SHP77 (cell line): ENCODE measurements around the gene PLSCR2.
A peak's percentile ranks its signal among the peaks of the same experiment; 100 is the strongest.
"Not testable (repeated sequence)": the region's sequence is repeated elsewhere in the genome, so short reads cannot be mapped to it uniquely, and the experiment has no call there.

Source experiments
- DNase-seq, 2 experiments: peaks; one replicate each; lab custom pipeline; 2025; lab: John Stamatoyannopoulos, UW

Gene PLSCR2, protein sequence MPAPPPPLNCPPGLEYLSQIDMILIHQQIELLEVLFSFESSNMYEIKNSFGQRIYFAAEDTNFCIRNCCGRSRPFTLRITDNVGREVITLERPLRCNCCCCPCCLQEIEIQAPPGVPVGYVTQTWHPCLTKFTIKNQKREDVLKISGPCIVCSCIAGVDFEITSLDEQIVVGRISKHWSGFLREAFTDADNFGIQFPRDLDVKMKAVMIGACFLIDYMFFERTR

DNA sequence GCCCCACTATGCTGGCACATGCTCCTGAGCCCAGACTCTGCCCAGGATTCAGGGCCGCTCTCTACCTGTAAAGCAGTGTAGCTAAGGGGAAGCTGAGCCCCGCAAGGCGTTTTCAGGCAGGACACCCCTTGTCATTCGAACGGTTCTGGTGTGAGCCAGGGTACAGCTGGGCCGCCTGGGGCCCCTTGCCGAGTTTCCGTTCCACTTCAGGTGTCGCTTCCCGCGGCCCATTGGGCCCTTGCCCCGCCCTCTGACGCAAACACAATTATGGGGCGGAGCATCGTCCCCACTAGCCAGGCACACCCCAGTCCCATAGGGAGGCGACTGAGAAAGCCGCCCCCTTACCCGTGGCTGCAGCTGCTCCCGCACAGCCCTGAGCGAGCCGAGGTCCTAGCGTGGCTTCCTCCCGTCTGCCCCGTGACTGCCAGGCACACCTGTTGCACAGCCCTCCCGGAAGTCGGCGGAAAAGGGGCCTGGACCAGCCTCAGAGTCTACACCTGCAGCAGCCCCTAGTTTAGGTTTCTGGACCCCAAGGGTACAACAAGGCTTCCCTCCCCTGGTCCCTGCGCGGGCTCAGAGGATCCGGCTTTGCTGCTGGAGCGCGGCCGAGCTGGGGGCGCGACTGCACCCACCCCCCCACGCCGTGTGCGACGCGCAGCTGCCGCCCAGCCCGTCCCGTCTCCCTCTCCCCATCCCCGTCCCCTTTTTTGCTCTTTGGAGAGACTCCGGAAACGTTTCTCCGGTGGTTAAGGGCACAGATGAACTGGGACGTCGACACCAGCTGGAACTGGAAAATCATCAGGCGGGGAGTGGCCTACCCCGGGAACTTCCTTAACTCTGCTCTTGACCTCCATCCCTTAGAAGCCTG, at the start of gene PLSCR2:
Gene PLSCR2 (minus strand): TSS at position 412 of the 868 bp plus-strand sequence. CDS start 9,657 bp downstream, outside the sequence.
- DNase-seq, result peak; percentile 92 to 93

- peak; percentile 25 to 34 for DNase-seq
These were observed 48.5 kb upstream of the PLSCR2 start for GRCh38 chr3:146517684-146518435.

DNA sequence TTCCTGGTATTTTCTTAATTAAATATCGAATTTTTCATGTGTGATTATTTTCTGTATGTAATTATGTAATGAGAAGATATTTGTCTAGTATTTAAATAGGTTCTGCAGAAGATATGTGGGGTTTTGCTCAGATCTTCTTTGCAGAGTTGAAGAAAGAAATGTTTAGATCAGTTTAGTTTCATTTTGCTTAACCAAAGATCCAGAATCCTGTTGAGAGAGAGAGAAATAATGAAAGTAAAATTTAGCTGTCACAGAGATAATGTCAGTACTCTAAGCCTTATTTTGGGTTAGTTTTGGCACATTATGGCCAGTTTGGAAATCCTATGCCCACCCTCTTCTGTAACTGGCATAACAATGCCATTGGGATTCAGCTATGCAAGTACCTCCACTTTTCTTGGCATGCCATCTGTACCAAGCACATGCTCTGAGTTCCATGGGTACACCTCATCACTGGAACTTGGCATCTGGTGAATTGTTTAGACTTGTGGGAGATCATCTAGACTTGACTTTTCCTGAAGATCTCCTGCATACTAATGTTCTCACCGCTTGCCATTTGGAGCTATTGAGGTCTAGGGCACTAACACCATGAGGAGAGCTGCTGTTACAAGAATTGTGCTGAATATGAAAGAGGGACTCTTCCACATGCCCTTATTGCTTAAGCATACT, 44.2 kb upstream of the PLSCR2 start:
- DNase-seq, result no peak

- DNase-seq, result no peak
These were observed 42.2 kb upstream of the PLSCR2 start for GRCh38 chr3:146511402-146512134.

GRCh38 chr3:146507331-146508120, 38.2 kb upstream of the PLSCR2 start:
- DNase-seq, result no peak

- DNase-seq, result no peak
These were observed 36.2 kb upstream of the PLSCR2 start for GRCh38 chr3:146505516-146505915.

GRCh38 chr3:146504498-146505197, 35.3 kb upstream of the PLSCR2 start:
- no peak for DNase-seq

GRCh38 chr3:146503461-146504202, 34.3 kb upstream of the PLSCR2 start:
- DNase-seq, result peak; percentile 6 to 14

GRCh38 chr3:146502887-146503460, 33.6 kb upstream of the PLSCR2 start:
- DNase-seq, result no peak

DNA sequence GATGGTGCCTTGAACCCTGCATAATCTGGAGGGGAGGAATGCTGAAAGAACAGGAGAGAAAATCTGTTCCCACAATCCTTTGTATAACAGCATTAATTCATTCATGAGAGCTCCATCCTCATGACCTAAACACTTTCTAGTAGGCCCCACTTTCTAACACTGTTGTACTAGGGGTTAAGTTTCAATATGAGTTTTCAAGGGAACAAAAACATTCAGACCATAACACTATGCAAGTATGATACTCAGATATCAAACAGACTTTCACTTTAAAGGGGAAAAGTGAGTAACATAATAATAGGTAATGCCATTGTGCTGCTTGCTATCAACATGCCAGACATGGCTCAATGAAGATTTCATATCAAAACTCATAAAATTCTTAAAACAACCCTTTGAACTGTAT, 32.4 kb upstream of the PLSCR2 start:
- no peak for DNase-seq

DNA sequence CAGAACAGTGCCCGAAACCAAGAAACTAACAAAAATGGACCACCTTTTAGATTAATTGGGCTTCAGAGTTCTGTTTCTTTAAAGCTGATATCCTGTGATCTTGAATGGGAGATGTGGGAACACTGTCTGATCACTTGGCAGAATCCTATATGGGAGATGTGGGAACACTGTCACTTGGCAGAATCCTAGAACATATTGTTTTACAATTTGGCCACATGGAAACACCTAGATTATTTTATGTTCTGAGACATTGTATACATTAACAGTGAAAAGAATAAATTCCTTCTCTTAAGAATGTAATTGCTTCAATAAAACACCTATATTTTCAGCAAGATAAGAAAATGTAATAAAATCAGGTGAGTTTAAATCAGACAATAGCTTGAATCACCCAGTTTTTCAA, 30.3 kb upstream of the PLSCR2 start:
- DNase-seq, result no peak

- DNase-seq, result no peak
These were observed 28.8 kb upstream of the PLSCR2 start for GRCh38 chr3:146498002-146498736.

- DNase-seq, result not testable (repeated sequence)
These were observed 27.9 kb upstream of the PLSCR2 start for GRCh38 chr3:146497145-146497843.

DNA sequence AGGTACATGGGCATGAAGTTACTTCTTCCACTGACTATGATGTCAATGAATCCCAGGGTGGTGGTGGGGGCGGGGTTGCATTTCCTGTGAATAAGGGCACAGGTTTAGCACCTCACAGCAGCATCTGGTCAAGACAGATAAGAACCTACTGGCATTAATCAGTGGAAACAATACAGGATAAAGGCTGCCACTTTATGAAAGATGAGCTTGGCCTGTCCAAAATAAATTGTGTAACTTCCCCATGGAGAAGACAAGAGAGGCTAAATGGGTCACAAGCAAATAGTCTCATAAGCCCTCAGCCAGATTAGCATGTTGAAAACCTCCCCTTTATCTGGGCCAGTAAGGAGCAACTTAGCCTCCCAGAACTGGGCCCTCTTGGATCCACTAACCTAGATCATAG, 27.4 kb upstream of the PLSCR2 start:
- no peak for DNase-seq

GRCh38 chr3:146496251-146496650, 26.9 kb upstream of the PLSCR2 start:
- DNase-seq, result no peak

DNA sequence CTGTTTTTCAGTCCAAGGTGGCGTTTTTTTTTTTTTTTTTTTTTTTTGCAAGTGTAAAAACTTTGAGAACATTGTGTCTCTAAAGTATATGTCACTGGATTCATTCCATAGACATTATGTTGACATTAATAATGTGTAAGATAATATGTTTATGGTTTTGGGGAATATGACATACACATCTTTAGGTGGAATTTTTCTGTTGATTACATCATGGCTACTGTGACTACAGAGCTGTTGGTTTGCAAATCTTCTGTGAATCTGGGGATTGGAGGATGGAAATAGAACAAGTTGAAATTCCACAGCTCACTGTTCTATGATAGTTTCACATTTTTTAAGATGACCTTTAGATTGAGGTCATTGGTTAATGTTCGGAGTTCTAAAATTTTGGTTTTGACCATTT, 24.4 kb upstream of the PLSCR2 start:
- DNase-seq, result no peak

DNA sequence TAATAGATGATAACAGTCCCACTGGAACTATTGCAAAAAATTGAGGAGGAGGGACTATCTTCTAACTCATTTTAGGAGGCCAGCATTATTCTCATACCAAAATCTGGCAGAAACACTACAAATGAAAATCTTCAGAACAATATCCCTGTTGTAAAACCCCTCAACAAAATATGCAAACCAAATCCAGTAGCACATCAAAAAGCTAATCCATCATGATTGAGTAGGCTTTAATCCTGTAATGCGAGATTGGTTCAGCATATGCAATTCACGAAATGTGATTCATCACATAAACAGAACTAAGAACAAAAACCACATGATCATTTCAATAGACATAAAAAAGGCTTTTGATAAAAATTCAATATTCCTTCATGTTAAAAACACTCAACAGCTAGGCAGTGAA, 23.9 kb upstream of the PLSCR2 start:
- no peak for DNase-seq

GRCh38 chr3:146491303-146491702, 21.9 kb upstream of the PLSCR2 start:
- no peak for DNase-seq
